Ecto neural progenitor cell (in vitro differentiated cells): ENCODE results near the gene RABGGTA.

Experiments
- DNase-seq: peaks from one replicate; pipeline ENCODE4 v3.0.0-alpha.2; 2018; ENCODE audit warnings: low spot score

RABGGTA gene

DNA sequence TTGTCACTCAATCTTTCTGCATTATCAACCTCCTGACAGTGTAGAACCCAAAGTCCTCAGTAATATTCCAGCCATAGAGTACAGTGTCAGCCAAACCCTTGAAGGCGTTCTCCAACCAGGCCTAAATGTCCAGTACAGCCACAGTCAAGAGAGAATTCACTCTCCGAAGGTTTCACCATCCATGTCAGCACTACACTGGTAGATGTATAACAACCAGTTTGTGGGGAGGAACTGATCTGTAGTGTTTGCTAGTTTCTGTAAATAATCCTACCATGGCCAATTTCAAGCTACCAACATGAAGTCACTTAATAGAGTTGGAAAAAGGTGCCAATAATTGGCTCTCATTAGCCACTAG lies 55.1 kb downstream of the RABGGTA start:
- no peak for DNase-seq
